Kidney epithelial cell (primary cell): ENCODE results near the gene ZPBP2. TPM values are rescaled to one million over a fixed set of nuclear protein-coding genes. Genes with fewer than 3 reads are reported as not detected.

Source experiments
- DNase-seq: peaks from one replicate; pipeline ENCODE4 v3.0.0-alpha.2; 2010; ENCODE audit warnings: low read depth
- H3K27me3 ChIP-seq: 2 replicates; pipeline ENCODE4 v1.6.0; 2011; ENCODE audit warnings: low read length; ENCODE audit not compliant: control insufficient read depth, insufficient read depth
- H3K36me3 ChIP-seq: 2 replicates; pipeline ENCODE4 v1.5.1; 2011; ENCODE audit warnings: low read length; ENCODE audit not compliant: control insufficient read depth, insufficient read depth
- H3K4me3 ChIP-seq: 2 replicates; pipeline ENCODE4 v1.5.1; 2011; ENCODE audit warnings: low read depth, mild to moderate bottlenecking, control low read depth, low read length
- total RNA-seq: library from RNA; depleted of rRNA; stranded (reverse); fragments of >200 nt; gene quantifications from 2 replicates; pipeline ENCODE4 v1.2.3, GENCODE V29; 2015
- TF ChIP-seq, protein P1 (sequence below): IDR thresholded peaks from 2 replicates; pipeline ENCODE4 v1.5.1; 2011; ENCODE audit warnings: mild to moderate bottlenecking, moderate library complexity, low read length, control low read depth, inconsistent platforms; ENCODE audit not compliant: insufficient read depth, poor library complexity, severe bottlenecking

ZPBP2 gene, protein sequence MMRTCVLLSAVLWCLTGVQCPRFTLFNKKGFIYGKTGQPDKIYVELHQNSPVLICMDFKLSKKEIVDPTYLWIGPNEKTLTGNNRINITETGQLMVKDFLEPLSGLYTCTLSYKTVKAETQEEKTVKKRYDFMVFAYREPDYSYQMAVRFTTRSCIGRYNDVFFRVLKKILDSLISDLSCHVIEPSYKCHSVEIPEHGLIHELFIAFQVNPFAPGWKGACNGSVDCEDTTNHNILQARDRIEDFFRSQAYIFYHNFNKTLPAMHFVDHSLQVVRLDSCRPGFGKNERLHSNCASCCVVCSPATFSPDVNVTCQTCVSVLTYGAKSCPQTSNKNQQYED
- total RNA-seq = not detected in 2 replicates

DNA sequence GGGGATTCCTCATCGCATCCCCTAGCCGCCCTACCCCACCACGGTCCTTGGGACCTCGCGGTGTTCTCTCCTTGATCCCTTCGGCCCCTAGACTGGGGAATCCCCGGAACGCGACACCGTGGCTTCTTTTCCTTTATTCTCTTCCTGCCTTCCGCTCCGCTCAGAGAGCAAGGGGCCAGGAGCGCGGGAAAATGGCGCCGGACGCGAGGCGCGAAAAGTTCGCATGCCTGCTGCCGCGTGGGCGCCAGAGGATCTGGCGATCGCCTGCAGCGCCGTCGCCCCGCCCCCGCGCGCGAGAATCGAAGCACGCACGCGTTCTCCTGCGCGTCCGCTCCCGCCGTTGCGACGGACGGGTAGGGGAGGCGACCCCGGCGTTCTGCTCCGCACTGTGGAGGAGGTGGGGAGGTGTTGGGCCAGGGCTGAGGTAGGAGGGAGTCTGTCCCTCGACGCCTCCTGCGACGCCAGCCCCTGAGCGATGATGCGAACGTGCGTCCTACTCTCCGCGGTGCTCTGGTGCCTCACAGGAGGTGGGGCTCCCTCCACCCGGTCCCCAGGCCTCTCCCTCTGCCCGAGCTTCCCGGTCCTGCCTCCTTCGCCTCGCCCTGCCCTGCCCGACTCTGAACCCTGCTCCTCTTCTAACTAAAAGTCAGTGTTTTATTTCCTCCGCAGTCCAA is at the start of gene ZPBP2:
Gene ZPBP2, plus strand, starts transcription at position 323 of the 674 bp plus-strand sequence. Its CDS starts 153 bp downstream, at position 476.
- Histone ChIP-seq H3K27me3 (peaks cover 27% of the 10 kb centered on the region), H3K36me3 (no peaks in the 10 kb centered on the region), H3K4me3 (no peak within 1 kb of the TSS)
- no peak for DNase-seq
- TF ChIP-seq, protein P1, sequence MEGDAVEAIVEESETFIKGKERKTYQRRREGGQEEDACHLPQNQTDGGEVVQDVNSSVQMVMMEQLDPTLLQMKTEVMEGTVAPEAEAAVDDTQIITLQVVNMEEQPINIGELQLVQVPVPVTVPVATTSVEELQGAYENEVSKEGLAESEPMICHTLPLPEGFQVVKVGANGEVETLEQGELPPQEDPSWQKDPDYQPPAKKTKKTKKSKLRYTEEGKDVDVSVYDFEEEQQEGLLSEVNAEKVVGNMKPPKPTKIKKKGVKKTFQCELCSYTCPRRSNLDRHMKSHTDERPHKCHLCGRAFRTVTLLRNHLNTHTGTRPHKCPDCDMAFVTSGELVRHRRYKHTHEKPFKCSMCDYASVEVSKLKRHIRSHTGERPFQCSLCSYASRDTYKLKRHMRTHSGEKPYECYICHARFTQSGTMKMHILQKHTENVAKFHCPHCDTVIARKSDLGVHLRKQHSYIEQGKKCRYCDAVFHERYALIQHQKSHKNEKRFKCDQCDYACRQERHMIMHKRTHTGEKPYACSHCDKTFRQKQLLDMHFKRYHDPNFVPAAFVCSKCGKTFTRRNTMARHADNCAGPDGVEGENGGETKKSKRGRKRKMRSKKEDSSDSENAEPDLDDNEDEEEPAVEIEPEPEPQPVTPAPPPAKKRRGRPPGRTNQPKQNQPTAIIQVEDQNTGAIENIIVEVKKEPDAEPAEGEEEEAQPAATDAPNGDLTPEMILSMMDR = no peak

DNA sequence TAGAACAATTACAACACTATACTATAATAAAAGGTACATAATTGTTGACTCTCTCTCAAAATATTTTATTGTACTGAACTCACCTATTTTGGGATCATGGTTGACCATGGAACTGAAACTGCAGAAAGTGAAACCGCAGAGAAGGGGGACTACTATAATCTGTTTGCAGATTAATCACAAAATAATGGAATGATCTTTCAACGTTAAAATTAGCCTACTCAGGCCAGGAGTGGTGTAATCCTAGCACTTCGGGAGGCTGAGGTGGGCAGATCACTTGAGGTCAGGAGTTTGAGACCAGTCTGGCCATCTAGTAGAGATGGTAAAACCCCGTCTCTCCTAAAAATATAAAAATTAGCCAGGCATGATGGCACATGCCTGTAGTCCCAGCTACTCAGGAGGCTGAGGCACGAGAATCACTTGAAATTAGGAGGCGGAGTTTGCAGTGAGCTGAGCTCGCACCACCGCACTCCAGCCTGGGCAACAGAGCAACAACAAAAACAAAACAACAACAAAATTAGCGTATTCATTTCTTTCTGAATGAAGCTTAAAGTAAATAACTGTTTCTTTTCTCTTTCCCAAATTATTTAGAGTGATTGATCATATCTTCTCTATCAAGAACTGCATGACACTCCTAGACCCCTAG is 49.5 kb upstream of the ZPBP2 start:
- TF ChIP-seq, protein P1 = no peak
- Histone ChIP-seq H3K27me3 (no peaks in the 10 kb centered on the region), H3K4me3 (no peak overlapping the region), H3K36me3 (no peaks in the 10 kb centered on the region)
- no peak for DNase-seq

DNA sequence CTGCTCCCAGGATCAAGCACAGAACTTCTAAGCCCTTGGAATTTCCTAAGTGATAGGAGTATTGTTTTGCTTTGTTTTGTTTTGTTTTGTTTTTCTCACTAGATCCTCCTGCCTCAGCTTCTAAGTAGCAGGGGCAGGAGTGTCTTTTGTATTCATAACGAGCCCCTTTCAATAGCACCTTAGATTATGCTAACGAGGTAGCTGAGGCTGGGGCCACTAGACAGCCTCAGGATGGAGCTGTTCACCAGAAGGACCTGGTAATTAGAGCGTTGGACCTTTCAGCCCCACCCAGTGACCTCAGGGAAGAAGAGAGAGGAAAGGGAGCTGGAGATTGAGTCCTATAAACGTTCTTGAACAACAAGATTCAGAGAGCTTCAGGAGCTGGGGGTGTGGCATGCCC is 47.5 kb upstream of the ZPBP2 start:
- Histone ChIP-seq H3K36me3 (no peaks in the 10 kb centered on the region), H3K27me3 (no peaks in the 10 kb centered on the region), H3K4me3 (no peak overlapping the region)
- DNase-seq = no peak
- TF ChIP-seq, protein P1 = no peak

DNA sequence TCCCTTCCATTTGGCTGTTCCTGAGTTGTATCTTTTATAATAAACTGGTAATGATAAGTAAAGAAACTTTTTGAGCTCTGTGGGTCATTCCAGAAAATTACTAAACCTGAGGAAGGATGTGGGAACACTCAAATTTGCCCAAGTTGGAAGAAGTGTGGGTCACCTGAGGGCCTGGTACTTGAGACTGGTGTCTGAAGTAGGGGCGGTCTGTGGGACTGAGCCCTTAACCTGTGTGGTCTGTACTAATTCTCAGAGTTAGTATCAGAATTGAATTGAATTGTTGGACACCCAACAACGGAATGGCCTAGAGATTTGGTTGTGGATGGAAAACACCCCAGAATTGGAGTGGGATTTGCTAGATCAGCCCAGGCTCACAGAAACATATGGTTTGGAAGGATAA is 47.0 kb upstream of the ZPBP2 start:
- TF ChIP-seq, protein P1 = no peak
- H3K4me3 ChIP-seq = no peak overlapping the region
- H3K36me3 ChIP-seq = no peaks in the 10 kb centered on the region
- H3K27me3 ChIP-seq = no peaks in the 10 kb centered on the region
- no peak for DNase-seq

DNA sequence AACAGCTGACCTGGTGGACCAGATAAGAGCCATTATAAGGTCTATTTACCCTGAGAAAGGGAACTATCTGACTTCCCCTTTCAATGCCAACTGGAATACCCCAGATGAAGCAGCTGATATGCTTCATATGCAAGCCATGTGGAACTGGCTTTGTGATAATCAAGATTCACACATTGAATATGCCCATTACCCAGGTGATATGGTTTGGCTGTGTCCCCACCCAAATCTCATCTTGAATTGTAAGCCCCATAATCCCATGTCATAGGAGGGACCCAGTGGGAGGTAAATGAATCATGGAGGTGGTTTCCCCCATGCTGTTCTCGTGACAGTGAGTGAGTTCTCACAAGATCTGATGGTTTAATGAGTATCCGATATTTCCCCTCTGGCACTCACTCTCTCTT is 46.0 kb upstream of the ZPBP2 start:
- TF ChIP-seq, protein P1 = no peak
- DNase-seq = no peak
- H3K27me3 ChIP-seq = no peaks in the 10 kb centered on the region
- H3K4me3 ChIP-seq = no peak overlapping the region
- H3K36me3 ChIP-seq = no peaks in the 10 kb centered on the region
